8988T (cell line): ENCODE results near the gene LRFN2.

Source experiments
- DNase-seq: peaks from one replicate; pipeline ENCODE4 v3.0.0; 2011

Gene LRFN2

DNA sequence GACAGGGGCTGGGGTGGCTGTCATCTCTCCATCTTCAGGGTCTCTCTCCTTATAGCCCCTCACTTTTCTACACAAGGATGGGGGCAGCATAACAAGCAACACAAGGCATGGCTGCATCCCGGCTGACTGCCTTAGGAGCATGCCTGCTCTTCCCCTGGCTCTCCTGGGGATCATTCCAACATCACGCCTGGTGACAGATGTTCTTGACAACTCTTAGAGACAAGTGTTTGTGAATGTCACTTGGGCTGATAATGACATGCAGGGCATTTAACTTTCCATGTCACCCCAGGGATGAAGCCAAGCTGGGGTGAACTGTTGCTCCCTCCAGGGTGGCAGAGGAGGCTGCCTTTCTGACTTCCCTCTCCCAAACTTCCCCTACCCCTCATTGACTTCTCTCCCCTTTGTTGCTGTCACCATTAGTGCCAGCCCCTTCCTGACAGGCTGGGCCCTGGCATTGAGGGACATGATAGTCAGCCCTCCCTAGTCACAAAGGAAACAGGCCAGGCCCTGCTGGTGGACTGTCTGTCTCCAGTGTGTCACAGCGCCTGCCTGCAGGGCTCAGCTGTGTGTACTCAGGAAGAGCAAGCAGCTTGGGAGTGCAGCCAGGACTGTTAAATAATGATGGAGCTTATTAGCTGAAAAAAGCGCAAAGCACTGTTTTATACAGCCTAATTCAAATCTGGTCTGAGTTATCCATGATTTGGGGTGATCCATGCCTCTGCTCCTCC, 161.8 kb downstream of the LRFN2 start:
- no peak for DNase-seq

DNA sequence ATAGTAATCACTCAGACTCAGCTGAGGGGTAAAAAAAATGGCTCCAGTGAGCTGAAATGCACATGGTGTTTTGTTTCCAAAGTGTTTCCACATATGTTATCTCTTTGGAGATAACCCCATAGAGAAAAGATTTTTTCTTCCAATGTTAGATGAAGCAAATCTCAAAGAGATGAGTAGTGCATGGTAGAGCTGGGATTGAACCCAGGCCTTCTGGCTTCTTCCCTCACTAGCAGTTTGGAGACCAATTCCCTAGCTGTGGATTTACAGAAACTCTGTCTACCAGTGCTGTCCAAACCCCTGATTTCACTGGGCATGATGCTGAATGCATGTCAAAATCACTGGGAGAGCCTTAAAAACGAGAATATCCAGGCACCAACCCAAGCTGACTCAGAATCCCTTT, 165.1 kb downstream of the LRFN2 start:
- no peak for DNase-seq

- no peak for DNase-seq
Measured at GRCh38 chr6:40419946-40420728, 167.0 kb downstream of the LRFN2 start.

- no peak for DNase-seq
Measured at GRCh38 chr6:40419377-40419776, 167.8 kb downstream of the LRFN2 start.

DNA sequence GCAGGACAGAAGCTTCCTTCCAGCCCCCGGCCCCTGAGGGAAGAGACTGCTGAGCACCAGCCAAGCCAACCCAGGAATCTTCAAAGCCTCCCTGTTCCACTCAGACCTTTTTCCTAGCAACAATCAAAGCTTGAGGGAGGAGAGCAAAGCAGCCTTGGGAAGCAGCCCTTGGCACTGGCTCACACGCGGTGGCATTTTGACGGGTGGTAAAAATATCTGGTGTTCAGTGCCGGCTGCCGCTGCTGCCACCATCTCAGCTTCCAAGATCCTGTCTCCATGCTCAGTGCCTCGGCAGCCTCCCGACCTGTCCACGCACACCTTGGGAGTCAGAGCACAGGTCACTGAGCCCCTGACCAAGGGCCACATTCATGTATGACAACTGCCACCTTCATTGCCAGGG, 170.1 kb downstream of the LRFN2 start:
- no peak for DNase-seq

DNA sequence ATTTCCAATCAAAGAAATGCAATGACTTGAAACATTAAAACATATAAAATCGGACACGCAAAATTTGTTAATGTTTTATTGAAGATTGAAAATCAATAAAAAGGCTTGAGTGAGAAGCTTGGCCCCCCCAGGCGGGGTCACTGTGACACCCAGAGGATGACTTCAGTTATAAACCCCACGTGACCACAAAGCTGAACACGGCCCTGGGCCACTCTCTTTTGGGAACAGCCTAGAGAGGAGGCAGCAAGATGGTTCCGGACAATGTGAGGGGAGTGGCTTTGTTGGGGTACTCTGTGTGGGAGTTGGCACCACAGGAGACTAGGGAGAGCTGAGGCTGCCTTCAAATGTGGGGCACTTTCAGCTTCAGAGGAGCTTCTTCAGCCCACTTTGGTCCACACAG, 172.5 kb downstream of the LRFN2 start:
- no peak for DNase-seq

DNA sequence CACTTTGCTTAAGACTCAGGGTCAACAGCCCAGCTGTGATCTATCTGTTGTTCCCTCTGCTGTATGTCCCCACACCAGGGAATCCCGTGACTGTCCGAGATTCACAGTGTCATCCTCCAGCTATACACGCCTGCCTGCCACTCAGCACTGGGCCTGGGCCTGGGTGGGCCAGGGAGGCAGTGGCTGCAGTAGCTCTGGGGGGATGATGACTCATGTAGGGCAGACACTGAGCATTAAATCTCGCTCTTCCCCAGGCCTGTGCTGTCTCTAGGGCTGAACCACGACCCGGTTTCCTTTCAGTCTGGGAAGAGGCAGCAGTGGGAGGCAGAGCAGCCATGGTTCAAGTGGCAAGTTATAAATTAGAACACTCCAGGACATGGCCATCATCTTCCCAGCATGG, 173.9 kb downstream of the LRFN2 start:
- DNase-seq: no peak

DNA sequence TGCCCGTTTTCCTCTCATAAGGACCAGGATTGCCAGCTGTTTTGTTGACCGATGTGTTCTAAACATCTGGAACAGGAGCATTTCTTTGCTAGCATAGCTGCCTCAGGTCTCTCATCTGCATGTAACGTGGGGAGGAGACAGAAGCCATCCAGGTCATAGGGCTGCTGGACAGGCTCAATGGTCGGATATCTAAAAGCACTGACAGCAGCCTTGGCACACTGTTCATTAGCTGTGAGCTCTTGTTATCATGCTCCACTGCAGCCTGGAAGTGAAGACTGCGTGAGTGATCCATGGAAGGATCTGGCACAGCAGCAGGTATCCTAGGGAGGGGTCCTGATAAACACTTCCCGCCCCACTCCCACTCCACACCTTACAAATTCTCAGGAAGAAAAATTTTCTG, 175.3 kb downstream of the LRFN2 start:
- DNase-seq: no peak

DNA sequence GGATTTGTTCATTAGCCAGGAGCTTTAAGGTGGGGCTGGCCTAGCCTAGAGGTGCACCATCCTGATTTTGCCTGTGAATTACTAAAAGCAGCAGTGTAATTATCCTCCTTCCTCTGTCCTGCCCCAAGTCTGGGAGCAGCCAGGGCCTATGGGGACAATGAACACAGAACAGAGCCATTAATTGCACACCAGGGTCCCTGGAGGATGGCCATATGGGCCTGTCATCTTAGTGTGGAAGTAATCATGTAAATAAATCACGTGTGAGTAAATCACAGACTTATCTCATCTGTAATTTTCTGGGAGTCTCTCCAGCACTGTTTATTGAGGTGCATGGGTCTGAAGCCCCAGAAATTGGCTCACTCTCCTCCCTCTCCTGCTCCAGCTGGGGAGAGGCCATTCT, 176.3 kb downstream of the LRFN2 start:
- DNase-seq: no peak

DNA sequence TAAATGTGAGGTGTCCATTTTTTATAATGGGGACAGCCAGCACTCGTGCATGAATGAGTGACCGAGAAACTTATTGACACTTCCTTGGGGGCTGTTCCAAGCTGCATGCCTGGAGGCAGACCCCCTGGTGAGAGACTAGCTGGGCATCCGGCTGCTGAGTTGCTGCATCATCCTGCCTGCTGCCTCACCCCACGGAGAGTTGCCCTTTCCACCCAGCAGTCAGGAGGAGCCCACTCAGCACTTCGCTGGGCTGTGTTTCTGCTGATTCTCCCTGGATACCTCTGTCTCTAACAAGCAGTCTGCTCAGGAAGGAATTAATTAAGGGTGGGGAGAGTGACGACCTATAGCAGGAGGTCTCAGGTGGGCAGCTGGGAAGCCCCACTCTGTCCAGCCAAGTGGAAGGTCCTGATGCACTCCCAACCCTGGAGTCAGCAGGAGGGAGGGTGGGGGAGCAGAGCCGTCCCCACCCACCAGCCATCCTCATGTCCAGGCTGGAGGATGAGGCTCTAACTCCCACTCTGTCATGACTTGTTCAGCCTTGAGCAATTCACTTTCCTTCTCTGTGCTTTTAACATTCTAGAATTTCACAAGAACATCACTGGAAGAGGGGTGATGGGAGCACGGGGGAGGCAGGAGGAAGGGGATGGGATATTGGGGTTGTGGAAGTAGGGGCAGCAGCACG, 177.3 kb downstream of the LRFN2 start:
- no peak for DNase-seq

DNA sequence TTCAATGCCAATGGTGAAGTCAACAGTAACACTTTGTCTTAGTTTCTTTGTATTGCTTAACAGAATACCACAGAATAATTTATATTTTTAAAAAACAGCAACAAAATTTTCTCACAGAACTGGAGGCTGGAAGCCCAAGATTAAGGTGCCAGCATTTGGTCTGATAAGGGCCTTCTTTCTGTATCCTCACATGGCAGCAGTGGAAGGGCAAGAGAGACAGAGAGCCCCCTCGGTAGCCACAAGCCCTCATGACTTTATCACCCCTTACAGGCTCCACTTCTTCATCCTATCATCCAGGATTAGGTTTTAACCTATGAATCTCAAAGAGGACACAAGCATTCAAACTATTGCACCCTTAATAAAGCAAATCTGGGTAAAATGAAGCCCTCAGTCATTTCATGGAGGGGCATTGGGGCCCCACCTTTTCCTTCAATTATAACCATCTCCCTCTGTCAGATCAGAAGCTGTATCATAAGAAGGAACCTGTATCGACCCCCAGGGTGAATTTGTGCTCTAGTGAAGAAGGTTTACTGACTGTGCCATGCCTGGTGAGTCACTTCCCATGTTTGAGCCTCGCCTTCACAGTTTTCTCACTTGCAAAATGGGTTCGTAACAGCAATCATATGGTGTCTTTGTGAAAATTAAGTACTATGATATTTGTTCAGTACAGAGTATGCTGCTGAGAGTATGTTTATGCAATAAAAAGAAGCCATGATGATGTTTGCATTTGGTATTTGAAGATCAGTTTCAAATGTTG, 178.2 kb downstream of the LRFN2 start:
- DNase-seq: no peak

DNA sequence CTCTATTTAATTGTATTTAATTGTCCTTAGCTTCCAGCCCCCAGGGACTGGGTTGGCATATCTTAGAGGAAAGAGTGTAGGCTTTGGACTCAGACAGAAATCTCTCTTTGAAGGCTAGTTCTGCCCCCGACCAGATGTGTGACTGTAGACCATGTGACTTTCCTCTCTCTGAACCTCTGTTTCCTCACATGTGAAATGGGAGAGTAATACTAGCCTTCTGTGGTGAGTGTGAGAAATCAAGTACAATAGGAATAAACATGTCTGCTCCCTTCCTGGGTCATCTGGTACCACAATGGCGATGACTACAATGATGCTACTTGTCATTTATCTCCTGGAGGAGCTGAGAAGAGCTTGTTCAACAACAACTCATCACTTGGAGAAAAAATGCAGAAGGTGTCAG, 179.9 kb downstream of the LRFN2 start:
- DNase-seq: no peak

- DNase-seq: no peak
Measured at GRCh38 chr6:40406175-40406574, 181.0 kb downstream of the LRFN2 start.

DNA sequence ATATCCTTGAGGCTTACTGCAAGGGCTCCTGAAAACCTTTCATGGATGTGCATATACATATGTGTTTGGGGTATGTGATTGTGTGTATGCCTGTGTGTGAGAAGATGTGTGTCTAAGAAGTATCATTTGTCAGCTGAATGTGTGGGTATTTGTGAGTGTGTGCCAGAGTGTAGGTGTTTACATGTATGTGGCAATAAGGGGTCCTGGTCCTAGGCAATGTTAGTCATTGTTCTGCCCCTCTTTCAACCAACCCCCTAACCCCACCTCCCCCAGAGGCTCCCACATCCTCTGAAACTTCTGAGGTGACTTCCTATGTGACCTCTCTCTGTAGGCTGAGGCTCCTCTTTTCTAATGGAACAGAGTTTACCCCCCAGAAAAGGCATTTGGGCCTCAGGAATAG, 186.4 kb downstream of the LRFN2 start:
- no peak for DNase-seq

DNA sequence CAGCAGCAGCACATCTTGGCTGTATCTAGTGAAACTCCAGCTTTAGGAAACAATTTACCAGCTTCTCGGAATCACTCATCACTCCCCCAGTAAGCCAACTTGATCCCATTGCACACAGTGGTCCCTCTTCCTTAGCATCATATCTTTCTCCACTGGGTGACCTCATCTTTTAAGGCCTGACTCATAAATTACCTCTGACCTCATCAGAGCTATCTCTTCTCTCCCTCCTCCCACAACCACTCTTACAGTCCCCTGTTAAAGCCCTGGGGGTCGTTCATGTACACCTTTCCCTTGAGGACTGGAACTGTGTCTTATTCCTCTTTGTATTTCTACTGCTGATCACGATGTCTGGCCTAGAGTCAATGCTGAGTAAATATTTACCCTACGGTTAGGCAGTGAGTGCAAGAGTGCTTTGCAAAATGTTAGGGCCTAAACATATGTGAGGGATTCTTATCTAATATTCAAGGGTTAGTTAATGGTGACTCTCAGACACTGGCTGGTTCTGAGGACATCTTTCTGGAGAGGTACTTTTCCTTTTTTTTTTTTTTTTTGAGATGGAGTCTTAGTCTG, 187.2 kb downstream of the LRFN2 start:
- DNase-seq: no peak

GRCh38 chr6:40398810-40399477, 188.2 kb downstream of the LRFN2 start:
- DNase-seq: no peak

GRCh38 chr6:40398034-40398691, 189.0 kb downstream of the LRFN2 start:
- DNase-seq: no peak

- no peak for DNase-seq
Measured at GRCh38 chr6:40397287-40398033, 189.7 kb downstream of the LRFN2 start.

- DNase-seq: no peak
Measured at GRCh38 chr6:40395698-40396076, 191.5 kb downstream of the LRFN2 start.

- no peak for DNase-seq
Measured at GRCh38 chr6:40395066-40395697, 192.0 kb downstream of the LRFN2 start.

GRCh38 chr6:40394381-40394780, 192.8 kb downstream of the LRFN2 start:
- DNase-seq: no peak
